Measurements from ENCODE around the gene HOXA3.

Gene HOXA3

DNA sequence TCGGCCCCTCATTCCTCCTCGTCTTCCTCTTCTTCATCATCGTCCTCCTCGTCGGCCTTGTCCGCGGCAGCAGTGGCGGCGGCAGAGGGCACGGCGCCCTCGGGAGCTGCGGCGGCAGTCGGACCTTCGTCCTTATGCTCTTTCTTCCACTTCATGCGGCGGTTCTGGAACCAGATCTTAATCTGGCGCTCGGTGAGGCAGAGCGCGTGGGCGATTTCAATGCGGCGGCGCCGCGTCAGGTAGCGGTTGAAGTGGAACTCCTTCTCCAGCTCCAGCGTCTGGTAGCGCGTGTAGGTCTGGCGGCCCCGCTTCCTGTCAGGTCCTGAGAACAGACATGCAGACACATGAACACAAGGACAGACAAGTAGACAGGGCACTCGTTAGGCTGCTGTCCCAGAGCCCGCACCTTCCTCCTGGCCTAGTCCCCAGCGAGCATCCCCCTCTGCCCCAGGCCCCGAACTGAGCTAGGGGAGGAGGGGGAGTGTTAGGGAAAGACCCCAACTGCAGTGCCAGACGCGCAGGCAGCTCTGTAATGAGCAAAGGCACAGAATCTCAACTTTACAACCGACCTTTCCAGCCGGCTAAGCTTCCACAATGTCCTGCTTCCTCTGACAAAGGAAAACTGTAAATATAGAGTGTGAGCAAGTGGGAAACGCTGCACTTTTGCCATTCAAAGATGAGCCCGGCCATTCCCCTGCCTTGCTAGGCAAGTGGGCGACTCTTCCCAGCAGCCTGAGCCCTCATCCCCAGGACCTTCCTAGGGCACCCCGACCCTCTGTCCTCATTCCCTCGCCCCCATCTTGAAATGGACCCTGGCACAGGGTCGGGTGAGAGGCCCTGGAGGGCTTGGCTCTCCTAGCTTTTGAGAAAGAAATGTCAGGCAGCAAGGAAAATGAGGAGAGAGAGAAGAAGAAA, 2.8 kb upstream of the HOXA3 start:
- no peak for DNase-seq (ENCODE audit: low spot score)

DNA sequence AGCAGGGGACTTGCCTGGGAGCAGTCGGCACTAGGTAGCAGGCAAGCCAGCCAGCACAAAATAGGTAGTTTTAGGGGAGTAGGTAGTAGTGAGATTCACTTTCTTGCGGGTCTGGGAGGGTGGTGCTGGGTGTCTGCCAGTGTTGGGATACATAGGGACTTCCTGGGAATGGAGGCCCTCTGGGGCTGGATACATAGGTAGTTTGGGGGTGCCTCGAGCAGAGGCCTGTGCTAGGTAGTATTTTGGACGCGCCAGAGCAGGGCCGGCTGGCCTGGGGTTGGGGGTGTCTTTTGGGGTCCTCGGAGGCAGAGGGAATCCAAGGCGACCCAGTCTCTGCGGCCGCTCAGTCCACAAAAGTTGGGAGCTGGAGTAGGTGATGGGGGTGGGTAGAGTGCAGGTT, 2.0 kb upstream of the HOXA3 start:
- DNase-seq (ENCODE audit: low spot score): no peak

DNA sequence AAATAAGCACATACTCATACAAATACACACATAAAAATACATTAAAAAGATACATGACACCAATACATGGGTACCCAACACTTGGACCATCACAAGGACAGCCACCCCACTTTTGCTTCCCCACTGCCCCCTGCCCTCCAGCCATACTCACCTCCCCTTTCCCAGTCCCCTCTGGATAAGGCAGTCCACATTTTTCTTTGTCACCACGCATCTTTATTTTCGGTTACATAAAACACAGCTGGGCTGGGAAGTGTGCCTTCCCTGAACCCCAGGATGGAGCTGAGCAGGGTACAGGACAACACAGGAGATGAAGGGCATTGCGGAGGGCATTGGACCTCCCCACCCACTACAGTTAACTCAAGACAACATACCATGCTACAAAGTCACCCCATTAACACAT, 1.1 kb upstream of the HOXA3 start:
- no peak for DNase-seq (ENCODE audit: low spot score)

DNA sequence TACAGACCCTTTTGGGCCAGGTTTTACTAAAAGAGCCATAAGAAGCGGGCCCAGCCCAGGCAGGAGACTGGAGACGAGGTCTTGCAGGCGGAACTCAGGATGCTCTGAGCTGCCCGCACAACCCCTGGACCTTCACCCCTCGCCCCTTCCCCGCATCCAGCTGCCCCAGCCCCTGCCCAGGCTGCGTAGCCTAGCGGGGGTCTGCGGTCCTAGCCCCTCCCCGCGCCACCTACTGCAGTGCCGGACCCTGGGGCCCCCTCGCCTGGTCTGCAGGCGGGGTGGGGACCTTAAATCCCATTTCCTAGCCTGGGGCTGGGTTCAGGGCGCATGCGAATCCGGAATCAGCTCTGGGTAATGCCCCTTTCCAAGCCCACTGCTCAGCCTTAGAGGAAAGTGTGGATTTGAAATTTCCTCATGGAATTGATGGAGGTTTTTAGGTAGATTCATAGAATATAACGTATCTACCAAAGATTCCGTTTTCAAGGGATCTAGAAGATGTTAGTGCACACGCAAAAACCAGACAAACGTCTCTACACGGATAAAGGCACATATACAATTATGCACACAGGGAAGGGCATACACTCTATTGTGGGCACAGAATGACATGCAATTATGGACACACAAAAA, 546 bp upstream of the HOXA3 start:
- no peak for DNase-seq (ENCODE audit: low spot score)

DNA sequence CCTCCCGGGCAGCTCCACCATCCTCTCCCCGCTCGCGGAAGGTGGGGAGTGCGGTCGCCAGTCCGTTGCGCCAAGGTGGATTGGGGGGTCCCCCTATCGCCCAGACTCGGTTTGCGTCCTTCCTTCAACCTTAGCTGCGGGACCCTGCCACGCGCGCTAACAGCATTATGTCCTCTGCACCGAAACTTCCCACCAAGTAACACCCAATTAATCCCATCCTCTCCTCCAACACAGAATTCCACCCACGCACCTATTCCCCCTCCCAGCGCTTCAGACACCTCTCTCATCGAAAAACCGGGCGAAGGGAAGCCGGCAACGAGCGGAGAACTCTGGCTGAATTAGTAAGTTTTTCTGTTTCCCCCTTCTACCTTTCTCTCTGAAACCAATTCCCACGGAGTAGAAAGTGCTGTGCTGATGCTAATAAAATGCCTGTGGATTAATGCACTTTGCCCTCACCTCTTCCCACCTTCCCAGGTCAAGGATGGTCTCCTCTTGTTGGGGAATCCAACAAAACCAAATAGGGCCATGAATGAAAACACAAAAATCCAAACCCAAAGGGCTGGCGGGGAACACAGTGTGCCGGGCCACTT, 947 bp downstream of the HOXA3 start:
- DNase-seq (ENCODE audit: low spot score): no peak

DNA sequence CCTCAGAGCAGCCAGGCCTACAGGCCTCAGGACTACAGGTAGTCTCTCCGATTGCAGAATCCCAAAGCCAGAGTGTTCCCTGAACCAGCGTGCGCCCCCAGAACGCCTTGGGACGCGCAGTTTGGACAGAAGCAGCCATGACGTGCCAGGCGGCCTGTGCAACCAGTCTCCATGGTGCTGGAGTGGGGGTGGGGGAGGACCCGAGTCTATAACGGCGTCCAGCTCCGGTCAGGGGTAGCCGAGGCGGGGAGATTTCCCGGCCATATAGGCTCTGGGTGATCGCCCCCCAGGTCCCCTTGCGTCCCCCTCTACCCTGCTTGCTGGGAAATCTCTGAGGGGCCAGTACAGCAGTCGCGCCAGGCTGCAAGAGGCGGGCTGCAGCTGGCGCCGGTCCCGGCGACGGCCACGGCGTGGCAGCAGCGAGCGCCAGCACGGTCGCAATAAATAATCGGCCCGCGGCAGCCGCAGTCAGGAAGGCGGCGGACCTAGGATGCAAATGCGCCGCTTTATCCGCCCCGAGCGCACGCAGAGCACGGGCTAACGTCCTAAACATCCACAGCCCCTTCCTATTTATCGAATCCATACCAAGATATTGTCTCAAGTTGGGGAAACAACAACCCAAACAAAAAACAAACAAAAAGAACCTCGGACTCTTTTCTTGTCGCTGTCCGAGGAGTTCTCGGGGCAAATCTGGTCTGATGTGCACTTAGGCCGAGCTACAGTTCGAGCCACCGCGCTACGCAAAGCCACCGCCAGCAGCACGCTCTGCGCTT, 1.6 kb downstream of the HOXA3 start:
- DNase-seq (ENCODE audit: low spot score): peak; percentile 92

DNA sequence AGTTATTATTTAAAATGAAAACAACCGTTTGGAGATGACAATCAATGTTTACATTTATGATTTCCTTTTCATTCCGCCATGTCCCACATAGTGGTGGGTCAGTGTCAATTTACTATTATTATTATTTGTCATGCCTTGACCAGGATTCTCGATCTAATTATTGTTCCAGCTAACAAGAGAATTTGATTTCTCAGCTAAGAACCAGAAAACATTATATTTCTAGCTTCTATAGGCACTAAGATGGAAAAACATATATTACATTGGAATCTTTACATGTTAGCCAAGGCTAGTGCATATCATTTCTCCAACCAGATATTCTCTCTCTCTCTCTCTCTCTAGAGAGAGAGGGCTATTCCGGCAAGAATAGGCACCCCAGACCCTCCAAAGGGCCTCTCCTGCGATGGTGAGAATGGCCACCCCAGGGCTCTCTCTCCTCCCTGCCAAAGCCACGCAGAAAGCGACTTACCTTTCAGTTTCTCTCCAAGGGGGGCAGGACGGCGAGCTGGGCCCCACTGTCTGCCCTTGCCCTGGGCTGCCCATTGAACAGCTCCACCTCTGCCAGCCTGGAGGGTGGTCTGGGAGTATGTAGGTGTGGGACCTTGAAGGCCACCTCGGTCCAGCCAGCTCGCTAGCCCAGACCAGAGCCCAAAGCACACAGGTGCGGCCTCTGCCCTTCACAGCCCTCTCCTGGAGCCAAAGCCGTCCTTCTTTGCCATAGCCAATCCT, 2.4 kb downstream of the HOXA3 start:
- no peak for DNase-seq (ENCODE audit: low spot score)

DNA sequence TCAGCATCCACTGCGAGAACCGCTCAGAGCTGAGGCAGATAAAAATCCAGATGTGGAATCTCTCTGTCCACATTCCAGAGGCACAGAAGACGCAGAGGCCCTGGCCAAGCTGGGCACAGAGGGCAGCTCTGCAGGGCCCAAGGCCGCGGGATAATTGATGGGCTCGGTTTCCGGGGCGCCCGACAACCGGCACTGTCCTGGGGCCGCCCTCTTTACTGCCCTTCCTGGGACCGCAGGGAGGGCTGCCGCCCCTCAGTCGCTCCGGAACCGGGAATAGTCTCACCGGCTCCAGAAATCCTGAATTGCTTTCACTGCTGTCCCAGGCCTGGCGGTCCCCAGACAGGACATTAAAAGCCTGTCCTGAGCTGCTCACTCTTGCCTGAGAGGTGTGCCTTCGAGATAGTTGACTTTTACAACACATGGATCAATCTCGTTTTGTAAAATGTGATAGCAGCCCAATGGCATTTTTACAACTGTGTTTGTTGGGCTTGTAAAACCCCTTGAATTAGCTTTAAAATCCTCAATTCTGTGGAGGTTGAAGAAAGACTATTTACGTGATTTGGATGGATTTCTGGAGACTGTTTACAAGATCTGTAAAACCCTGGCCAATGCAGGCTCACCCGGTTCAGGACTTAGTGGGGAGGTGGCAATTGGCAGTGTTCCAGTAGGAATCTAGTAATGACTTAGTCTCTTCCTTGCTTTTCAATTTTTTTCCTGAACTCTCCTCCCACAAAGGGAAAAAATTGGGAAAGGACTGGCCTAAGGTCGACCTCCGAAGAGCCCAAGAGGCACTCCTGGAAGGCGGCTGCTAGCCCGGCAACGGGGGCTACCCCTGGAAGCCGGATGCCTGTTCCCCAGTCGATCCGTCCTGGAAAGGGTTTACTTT, 3.4 kb downstream of the HOXA3 start:
- DNase-seq (ENCODE audit: low spot score): no peak

DNA sequence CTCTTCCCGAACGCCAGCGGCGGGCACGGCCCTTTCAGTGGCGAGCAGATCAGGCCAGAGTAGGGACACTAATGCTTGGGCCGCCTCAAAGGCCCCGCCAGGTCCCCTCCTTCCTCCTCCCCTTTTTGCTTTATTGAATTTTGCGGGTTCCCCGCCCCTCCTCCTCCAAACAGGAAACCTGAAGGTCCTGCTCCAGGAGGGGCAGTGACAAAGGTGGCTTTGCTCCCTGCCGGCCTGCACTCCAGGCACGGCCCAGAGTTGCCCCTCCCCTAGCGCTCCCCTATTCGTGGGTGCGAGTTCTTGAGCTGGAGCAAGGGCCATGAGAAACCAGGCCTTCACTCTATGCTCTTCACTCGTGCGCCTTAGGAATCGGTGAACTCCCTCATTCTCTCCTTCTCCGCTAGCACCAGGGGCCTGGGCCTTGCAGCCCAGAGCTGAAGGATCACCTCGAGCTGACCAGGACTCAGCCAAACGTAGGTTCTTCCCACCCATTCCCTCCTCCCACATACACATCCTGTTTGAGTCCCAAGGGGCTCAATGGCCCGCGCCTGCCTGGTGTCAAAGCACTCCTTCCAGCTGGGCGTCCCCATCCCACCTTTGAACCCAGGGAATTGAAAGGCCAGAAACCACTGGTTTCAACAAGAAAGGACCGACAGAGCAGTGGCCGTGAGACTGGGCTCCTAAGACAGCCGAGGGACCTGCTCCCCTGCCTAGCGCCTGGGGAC, 4.2 kb downstream of the HOXA3 start:
- no peak for DNase-seq (ENCODE audit: low spot score)

DNA sequence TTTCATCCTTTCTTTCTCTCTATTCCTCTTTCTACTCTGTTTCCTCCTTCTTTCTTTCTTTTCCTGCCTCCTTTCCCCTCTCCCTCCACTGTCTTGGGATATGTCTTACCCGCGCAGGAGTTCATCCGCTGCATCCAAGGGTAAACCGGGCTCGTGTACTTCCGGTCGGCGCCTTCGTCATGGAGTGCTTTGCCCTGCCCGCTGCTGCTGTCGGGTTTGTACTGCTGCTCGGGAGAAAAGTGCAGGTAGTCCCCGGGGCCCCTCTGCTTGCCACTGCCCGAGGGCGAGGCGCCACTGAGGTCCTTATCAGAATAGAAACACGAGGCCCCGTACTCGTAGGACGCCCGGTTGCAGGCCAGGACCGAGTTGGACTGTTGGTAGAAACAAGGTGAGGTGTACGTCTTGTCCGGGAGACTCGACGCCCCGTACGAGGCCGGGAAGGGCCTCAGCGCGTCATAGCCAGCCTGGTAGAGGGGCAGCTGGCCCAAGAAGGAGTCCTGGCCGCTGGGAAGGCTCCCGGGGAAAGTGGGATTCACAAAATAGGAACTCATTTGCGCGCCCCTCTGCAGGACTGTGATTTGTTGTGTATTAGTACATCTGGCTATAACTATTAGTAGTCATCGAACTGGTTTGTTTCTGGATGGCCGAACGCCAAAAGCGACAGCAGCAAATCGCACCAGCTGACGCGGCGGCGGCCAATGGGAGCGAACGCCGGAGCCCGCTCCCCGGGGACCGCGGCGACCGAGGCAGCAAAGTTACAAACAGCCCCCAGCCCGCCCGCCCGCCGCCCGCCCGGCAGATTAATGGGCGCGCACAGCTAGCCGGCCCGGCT, 5.0 kb downstream of the HOXA3 start, which contains the start of gene HOXA6:
TSS of gene HOXA6 (minus strand) at position 576 of the 832 bp plus-strand sequence. CDS start at position 551, 25 bp downstream.
- DNase-seq (ENCODE audit: low spot score): no peak

DNA sequence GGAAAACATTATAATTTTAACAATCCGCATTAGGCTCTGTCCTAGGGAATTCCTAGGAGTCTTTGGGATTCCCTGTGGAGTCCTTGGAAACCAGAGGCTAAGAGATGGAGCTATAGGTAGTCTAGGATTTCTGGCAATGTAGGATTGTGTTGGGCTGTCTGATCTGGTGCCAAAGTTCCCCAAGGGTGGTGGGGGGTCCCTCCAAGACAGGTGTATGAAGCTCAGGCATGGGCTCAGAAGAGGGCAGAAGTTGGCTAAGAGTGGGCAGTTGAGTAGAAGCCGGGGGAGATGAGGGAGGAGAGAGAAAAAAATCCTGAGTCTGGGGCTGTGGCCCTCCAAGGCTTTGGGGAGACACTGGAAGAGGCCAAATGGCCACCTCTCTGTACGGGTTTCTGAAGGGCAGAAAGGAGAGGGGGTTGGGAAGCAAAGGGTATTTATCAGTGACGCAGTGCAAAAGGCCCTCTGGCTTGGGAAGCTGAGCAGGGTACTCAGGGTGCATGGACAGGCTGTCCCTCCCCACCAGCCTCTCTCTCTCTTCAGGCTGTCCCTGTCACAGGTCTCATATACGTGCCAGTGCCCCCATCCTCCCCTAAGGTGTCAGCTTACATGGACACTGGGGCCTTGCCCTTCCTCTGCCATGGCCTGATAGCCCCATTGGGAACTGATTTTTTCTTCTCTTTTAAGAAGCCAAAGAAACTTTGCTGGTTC, 5.7 kb downstream of the HOXA3 start:
- no peak for DNase-seq (ENCODE audit: low spot score)

DNA sequence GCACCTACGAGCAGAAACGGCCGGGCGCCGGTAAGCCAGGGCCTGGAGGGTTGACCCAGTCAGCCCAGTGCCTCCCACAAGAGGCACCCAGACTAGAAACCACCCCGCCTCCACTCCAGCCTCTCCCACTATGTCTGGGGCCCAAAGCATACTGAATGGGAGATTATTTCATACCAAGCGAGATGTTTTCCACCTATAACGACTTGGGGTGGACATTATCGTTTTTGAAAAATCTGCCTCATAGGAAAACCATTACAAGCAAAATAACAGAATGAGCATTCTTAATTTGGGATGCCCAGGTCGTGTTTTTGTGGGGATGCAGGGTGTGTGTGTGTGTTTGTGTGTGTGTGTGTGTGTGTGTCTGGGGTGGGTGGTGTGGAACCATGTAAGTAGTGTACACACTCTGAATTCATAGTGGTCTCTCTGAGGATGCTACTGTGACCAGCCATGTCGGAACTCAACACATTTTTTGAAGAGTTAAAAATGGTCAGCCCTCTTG, 6.4 kb downstream of the HOXA3 start:
- no peak for DNase-seq (ENCODE audit: low spot score)

DNA sequence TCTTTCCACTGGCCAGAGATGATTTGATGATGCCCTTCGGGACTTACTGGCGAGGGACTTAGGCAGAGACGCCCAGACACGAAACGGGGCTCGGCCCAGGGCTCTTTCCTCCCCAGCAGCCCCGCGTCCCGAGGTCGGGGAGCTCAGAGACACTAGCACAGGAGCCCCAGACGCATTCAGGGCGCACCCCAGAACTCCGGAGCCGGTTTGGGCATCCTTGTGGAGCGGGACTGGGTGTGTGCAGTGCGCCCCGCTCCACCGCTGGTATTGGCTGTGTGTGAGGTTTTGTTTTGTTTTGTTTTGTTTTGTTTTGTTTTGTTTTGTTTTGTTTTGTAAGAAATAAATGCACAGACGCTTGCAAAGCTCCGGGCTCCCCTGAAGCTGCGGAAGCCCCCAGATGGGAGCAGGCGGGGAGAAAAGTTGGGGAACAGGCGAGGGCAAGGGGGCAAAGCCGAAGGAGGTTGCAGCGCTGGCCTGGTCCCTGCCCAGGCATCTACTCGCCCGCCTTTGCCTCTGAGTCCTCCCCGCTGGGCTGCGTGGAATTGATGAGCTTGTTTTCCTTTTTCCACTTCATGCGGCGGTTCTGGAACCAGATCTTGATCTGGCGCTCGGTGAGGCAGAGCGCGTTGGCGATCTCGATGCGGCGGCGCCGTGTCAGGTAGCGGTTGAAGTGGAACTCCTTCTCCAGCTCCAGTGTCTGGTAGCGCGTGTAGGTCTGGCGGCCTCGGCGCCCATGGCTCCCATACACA, 7.0 kb downstream of the HOXA3 start:
- no peak for DNase-seq (ENCODE audit: low spot score)

DNA sequence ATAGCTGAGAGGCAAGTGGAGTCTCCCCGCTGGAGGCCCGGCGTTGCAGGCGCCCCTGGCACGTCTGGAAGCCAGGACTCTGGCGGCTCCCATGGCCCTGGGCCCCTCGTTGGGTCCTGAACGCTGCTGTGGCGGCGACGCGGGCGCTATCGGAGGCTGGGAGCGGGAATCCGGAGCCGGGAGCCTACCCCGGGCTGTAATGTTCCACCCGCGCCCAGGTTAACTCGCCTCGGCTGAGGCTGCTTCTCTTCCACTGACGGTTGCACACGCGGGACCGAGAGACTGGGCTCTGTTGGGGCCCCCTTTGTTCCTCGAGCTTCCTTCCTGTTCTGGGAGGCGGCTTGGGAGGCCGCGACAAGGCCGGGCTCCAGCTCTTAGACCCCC, 7.6 kb downstream of the HOXA3 start:
- DNase-seq (ENCODE audit: low spot score): no peak

DNA sequence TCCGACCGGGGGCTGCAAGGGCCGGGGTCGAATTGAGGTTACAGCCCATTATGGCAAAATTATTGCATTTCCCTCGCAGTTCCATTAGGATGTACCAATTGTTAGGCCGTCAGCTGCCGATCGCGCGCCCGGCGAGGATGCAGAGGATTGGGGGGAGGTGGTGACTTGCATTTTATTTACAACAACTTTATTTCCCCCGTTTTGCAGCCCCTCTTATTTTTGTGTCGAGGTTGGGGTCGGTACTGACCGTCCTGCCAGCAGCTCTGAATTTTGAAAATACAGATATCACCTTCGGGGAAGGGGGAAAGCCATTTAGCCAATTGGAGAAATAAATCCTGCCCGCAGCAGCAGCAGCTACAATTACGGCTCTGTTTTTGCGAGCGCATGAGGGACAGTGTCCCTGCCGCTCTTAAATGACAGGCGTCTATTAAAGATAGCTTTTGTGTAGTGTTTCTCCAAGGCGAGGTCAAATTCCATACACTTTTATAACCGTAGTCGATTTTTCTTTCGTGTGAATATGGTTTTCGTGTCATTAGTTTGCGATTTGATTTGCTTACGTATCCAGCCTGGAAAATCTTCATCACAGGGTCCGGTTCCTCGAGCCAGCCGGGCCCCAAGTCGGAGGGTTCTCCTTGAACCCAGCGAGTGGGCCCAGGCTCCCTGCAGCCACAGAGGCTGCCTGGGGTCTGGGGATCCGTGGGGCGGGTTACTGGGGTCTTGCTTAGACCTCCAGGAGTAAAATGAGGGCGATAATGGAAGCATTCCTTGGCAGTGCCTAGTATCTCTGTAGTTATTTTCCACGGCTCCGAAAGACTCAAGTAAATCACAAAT, 8.2 kb downstream of the HOXA3 start:
- no peak for DNase-seq (ENCODE audit: low spot score)

Data from HuH-7 (cell line).